NCI-H460 (cell line): ENCODE data around the gene RPL10. TPM values are rescaled to one million over a fixed set of nuclear protein-coding genes. Genes with fewer than 3 reads are reported as not detected.

ENCODE experiments used
- DNase-seq: peaks from one replicate; pipeline ENCODE4 v3.0.0-alpha.2; 2016; ENCODE audit warnings: low read depth; ENCODE audit errors: extremely low read depth
- polyA plus RNA-seq: library from polyadenylated mRNA; depleted of rRNA; stranded (reverse); fragments of >200 nt; gene quantifications from 2 replicates; pipeline ENCODE4 v1.2.3, GENCODE V29; 2014; cell fraction: nucleus; rRNA removed
- total RNA-seq: library from RNA; depleted of rRNA; stranded (reverse); fragments of >200 nt; shearing (Covaris generic); gene quantifications from 2 replicates; pipeline ENCODE4 v1.2.3, GENCODE V29; 2014; rRNA removed

Gene RPL10
- 5,948 and 7,043 TPM in 2 replicates for total RNA-seq
- polyA plus RNA-seq: 3,147 and 3,217 TPM in 2 replicates

DNA sequence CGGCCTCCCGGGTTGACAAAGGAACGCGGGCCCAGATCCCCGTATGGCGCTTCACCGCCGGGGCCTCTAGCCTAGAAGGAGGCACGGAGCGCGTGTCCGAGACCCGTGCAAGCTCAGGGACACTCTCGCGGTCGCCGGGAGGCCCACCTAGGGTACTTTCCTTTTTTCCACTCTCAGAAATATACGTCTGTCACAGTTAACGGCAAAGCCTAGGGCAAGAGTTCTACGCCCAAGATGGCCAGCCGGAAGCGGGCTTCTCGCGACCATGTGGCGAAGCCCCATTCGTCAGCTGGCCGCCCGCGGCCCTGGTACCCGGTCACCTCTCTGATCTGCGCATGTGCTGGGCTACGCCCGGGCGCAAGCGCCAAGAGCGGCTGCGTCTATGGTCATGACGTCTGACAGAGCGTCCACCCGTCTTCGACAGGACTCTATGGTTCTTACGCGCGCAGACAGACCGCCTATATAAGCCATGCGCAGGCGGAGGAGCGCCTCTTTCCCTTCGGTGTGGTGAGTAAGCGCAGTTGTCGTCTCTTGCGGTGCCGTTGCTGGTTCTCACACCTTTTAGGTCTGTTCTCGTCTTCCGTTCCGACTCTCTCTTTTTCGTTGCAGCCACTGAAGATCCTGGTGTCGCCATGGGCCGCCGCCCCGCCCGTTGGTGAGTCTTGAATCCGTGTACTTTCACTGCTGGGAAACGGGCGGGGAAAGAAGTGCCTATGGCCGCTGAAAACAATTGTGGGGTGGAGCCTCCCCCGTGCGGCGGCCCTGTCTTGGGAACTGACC, at the start of gene RPL10:
Gene RPL10, plus strand, starts transcription at position 490 of the 780 bp plus-strand sequence. Its CDS starts 143 bp downstream, at position 633.
- DNase-seq: peak; percentile 97

DNA sequence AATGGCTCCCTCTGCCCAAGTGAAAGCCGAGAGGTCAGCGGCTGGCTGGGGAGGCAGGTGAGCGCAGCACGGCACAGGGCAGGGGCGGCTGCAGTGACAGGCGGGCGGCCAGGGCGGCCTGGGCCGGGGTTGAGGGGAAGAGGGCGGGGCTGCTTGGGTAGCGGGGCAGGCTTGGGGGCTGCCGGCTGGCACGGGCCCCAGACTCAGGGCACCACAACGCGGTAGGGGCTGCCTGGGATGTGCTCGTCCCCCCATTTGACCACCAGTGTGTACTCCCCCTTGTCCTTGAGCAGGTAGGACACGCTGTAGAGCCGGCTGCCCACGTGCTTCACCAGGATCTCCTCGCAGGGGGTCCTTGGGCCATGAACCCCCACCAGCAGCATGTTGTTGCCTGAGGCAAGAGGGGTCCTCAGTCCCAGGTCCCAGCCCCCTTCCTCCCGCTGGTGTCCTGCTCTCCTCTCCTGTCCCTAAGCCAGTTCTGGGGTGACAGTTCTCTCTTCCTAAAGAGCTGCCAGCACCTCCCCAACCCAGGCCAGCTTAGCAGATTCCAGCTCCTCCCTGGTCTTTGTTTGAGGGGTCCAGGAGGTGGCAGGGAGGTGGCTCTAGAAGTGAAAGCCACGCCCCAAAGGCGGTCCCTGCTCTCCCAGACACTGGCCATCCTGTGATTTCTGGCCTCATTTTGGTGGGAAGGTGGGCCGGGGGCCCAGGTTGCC, 49.4 kb upstream of the RPL10 start:
- DNase-seq: no peak

DNA sequence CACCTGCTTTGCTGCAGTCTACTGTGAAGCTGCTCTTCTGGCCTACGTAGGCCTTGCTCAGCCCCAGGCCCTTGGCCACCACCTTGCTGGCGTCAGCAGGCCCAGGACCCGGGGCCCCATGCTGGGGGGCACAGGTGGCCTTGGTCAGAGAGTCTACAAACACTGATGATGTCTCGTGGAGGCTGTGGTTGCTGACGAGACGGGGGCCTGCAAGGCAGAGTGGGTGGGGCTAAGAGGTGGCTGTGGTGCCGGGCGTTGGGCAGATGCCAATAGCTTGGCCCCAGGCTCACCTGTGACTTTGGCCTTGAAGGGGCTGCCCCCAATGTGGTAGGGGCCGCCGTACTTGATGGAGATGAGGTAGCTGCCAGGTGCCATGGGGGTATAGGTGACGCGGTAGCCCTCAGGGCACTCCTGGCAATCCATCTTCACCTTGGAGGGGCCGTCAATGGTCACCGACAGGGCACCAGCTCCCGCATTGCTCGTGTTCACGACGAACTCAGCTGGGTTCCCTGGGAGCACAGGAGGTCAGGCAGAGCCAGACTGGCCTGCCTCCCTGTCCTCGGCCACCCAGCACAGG, 48.7 kb upstream of the RPL10 start:
- DNase-seq: no peak

DNA sequence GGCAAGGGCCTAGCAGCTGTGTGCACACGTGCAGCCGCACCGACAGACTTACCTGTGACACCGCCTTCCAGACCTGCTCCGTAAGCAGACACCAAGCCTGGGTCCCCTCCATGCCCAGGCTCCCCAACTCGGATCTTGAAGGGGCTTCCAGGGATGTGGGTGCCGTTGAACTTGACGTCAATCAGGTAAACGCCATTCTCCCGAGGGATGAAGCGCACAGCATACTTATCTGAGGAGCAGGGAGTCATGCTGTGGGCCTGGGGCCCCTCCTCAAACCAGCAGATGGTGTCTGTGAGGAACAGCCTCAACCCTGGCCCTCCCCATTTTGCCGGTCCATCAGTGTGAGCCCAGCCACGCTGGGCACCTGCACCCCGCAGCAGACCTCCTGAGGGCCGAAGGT, 48.2 kb upstream of the RPL10 start:
- DNase-seq: no peak

DNA sequence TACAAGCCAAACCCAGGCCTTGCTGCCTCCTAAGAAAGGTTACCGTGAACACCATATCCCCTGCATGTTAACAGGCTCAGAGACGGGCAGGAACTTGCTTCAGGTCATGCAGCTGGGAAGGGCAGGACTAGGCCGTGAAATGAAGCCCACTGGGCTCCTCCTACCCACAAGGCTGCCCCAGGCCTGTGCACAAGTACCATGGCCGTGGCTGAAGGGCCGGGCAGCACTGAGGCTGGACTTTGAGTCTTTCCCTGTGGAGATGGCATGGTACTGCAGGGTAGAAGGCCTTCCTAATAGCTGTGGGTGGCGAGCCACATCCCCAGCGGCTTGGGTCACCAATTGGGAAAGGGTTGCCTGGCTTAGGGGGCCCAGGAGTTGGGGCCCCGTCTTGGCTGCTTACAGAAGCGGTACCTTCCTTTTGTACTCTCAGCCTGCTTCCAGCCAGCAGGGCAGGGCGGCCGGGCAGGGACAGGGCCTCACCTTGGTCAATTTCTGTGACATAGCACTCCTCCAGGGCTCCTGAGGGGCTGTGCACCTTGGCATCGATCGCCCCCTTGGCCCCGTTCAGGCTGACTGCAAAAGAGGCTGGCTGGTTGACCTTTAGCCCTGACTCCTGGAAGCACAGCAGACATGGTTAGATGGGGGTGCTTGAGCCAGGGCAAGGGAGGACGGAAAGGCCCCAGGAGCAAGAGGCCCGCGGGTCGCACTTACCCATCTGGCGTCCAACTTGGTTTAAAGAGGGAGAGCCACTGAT, 47.6 kb upstream of the RPL10 start:
- DNase-seq: no peak

DNA sequence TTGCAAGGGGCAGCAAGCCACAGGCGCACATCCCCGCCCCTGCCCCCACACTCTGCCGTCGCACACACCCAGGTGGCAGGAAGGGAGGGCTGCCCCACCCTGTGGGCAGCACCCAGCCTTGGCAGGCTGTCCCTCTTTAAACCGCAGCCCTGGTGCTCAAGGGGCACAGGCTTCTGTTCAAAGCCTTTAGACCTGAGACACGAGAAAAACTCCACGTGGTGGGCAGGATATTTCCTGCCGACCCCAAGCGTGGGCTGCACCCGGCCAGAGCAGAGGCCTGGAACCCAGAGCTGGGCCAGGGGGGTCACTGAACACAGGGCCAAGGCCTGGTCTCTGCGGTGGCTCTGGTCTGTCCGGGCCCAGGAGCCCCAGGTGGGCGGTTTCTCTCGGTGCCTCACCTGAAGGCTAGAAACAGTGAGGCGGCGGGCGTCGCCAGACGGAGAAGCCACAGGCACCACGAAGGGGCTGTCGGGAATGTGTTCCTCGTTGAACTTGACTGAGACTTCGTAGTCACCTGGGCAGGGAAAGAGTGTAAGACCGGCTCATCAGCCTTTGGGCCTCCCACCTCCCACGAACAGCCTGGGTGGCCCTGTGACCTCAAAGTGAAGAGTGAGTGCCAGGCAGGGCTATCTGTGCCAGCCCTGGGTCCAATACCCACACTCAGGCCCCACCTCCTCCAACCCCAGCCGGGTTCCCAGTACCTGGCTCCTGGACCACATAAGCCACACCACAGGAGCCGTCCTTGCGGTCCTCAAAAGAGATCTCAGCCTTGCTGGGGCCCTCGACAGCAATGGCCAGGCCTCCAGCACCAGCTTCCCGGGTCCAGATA, 46.8 kb upstream of the RPL10 start:
- DNase-seq: no peak

DNA sequence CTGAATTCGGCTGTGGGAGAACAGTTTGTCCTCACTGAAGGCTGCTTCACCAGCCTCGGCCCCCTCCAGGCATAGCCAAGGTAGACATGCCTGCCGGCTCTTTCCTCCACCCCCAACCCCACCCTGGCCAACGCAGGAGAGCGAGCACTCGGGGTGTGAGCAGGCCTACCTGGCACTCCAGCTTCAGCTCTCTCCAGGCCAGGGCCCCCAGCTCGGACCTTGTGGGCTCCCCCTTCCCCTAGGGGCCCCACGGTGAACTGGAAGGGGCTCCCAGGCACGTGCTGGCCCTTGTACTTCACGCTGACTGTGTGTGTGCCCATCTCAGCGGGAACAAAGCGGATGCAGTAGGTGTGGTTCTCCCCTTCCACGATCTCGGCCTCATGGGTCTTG, 46.2 kb upstream of the RPL10 start:
- DNase-seq: no peak

DNA sequence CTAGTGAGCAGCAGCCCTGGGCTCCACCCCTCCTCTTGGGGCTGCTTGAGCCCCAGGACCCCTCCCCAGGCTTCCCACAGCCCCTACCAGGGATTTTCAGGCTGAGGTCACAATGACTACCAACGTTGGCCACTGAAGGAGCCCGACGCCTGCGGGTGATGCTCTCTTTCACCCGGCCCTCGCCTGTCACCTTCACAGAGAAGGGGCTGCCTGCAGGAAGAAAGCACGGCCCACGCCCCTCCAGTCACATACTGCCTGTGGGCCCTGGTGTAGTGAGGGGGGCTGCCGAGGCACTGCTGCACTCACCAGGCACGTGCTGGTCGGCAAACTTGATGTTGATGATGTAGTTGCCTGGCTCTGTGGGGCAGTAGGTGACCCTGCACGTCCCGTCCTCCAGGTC, 45.7 kb upstream of the RPL10 start:
- DNase-seq: no peak

DNA sequence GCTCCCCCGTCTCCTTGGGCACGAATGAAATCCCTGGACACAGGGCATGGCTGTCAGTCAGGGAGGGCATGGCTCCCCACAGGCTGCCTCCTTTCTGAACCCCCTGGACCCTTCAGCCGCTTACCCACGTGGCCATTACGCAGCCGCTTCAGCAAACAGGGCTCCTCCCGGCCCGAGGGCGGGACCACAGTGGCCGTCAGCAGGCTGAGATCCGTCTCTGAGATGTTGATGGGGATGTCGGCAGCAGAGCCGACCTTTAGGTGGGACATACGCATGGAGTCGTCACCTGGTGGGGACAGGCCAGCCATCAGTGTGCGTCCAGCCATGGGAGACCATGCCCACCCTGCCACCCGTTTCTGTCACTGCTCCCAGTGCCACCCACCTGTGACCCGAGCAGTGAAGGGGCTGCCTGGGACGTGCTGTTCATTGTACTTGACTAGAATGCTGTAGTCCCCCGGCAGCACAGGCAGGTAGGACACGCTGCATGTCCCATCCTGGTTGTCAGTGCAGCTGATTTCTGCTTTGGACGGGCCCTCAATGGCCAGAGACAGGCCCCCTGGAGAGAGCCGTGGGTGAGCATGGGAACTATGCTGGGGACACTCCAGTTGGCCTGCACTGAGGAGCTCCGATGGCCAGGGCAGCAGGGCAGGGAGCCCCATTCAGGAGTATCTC, 44.9 kb upstream of the RPL10 start:
- DNase-seq: no peak

DNA sequence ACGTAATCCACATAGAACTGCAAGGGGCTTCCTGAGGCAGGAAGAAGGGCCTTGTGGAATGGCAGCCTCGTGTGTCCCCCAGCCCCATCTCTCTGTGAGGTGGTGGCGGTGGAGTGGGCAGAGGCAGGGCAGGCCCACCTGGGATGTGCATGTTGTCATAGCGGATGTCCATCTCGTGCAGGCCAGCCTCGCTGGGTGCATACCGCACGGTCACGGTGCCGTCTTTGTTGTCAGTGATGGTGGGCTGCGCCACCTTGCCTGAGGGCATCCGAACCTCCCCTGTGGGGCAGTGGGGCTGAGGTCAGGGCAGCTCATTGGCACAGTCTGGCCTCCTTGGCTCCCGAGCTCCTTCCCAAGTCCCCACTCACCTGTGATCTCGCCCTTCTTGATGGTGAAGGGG, 44.2 kb upstream of the RPL10 start:
- no peak for DNase-seq

DNA sequence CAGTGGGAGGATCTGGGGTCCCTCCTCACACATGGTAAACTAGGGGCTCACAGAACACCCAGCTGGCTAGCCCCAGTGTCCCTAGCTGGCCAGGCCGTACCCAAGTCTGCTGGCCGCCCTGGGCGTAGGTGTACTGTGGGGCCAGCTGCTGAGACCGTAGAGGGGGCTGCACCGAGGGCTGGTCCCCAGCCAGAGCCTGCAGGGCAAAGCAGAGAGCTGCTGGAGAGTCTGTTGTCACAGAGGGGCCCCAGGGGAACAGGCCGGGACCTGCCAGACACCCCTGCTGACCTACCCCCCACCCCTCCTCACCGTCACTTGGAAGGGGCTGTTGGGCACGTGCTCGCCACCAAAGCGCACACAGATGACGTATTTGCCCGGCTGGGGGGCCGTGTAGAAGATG, 43.7 kb upstream of the RPL10 start:
- DNase-seq: no peak

DNA sequence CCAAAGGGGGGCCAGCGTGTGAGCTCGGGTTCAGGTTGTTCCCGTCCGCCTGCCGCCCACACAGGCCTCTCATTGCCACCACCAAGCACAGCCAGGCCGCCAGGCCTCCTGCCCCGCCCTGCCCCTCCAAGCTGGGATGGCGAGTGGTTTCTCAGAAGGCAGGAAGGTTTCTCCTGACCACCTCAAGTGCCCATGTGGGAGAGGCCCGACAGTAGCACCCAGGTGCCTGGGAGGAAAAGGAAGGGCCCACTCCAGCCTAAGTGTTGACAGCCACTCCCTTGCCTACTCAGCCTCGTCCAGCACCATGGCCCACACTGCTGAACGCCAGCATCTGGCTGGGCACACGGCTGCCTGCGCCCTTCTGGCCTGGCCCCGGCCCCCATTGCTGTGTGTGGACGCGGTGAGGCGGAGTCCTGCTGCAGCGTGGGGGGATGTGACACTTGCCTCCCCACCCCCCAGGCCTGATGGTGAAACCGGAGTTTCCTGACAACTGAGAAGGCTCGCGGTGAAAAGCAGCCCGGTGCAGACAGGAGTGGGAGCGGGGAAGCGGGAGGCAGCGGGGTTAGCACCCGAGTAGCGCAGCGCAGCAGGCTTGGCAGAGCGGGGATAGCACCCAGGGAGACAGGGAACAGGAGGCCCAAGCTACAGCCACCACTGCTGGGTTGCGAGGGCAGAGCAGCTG, 42.9 kb upstream of the RPL10 start:
- no peak for DNase-seq

DNA sequence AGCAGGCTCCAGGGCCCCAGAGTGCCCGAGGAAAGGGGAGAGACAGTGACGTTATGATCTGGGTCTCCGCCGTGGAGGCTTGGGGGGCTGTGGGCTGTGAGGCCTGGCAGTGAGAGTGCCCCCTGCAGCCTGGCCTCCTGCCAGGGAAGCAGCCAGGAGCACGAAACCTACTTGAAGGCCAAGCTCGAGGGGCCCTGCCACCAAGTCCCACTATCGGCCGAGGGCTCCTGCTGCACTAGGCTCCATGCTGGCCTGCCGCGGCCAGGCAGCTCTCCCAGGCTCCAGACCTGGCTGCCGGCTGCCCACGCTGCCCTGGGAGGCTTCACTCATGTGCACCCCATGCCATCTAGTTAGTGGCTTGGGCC, 42.4 kb upstream of the RPL10 start:
- DNase-seq: no peak

DNA sequence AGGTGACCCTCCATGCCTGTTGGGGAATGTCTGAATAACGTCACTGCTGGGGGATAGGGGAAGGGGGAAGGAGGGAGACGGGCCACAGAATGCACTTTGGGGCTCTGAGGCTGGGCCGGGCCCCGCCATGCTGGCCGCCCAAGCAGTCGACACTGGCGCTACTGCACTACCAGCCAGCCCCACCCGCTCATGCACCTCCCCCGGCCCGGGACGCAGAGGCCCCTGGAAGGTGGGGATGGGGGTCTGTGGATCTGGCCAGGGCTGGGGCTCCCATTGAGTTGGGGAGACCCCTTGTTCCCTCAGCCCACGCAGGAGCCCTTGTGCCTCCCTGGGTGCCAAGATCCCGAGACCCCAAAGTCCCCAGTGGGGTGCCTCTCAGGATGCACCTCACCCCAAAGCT, 41.6 kb upstream of the RPL10 start:
- DNase-seq: no peak

DNA sequence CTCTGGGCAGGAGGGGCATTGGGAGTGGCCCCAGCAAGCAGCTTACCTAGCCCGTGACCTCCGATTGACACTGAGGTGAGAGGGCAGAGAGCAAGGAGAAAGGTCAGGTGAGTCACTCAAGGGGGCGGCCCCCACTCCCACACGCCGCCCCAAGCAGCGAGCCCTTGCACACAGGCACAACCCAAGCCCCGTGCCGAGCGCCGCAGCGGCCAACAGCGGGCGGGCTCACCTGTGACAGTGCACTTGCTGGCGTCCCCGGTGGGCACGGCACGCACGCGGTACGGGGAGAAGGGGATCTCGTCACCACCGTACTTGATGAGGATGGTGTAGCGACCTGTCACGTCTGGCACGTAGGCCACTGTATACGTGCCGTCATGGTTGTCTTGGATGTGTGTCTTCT, 41.0 kb upstream of the RPL10 start:
- no peak for DNase-seq

DNA sequence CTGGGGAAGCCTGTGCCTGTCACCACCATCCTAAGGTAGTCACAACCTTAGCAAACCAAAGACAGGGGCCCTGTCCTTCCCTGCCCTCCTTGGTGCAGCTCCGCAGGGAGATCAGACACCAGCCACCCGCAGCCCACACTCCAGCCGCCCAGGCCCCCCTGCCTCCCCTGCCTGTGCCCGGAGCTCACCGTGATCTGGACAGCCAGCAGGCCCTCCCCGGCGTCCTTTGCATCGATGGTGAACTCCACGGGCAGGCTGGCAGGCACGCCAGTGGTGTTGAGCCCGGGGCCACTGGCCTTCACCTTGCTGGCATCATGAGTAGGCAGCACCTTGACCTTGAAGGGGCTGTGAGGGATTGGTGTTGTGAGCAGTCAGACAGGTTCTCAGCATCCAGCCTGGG, 40.2 kb upstream of the RPL10 start:
- no peak for DNase-seq

DNA sequence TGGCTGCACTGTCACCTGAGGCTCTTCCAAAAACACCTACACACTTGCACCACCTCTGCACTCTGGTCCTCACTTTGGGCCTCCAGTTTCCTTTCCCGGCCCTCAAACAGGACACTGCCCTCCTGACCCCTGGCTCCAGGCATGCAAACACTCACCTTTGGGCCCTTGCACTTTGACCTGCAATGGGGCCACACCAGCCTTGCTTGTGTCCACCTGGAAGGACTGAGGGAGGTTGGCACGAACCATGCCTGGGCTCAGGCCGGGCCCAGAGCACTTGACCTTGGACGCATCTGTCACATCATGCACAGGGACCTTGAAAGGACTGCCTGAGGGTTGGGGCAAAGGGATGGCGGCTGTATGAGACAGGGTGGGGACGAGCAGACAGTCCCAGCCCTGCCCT, 39.3 kb upstream of the RPL10 start:
- no peak for DNase-seq

DNA sequence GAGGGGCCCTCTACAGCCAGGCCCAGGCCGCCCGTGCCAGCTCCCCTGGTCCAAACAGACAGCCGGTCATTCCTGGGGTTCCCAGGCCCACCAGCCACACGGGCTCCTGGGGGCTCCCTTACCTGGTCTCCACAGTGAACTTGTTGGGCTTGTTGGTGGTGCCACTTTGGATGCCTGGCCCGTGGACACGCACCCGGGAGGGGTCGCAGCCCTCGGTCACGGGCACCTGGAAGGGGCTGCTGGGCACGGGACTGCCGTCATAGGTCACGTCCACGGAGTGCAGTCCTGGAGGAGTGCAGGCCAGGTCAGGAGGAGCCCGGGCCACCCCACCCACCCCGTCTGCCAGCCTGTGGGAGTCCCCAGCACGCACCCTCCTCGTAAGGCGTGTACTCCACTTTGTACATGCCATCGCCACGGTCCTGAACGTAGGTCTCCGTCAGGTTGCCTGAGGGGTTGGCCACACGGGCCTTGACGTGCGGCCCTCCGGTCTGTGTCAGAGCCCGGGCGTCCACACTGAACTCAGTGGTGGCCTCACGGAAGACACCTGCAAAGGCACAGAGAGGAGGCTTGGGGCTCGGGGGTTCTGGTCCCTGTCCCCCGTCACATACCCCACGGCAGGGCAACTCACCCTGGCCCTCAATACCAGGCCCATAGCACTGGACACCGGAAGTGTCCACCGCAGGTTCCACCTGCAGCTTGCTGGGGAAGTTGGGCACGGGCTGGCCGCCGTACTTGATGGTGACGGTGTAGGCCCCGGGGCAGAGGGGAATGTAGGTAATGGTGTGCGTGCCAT, 38.6 kb upstream of the RPL10 start:
- no peak for DNase-seq
